Measurements from ENCODE around the gene IGSF23.

DNA sequence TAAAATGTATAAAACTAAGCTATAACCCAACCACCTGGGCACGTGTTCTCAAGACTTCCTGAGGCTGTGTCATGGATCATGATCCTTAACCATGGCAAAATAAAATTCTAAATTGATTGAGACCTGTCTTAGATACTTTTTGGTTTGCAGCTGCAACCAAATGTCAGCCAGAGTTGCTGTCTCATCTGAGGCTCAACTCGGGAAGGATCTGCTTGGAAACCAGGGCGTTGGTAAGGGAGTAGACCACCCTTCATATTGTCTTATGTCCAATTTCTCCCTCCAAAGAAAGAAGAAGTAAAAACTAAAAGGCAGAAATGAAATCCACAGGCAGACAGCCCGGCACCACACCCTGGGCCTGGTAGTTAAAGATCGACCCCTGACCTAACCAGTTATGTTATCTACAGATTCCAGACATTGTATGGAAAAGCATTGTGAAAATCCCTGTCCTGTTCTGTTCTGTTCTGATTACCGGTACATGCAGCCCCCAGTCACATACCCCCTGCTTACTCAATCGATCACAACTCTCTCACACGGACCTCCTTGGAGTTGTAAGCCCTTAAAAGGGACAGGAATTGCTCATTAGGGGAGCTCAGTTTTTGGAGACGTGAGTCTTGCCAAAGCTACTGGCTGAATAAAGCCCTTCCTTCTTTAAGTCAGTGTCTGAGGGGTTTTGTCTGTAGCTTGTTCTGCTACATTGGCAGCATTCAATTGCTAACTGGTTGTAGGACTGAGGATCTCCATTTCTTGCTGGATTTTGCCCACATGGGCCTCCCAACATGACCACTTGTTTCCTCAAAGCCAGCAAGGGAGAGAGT lies 22.9 kb upstream of the IGSF23 start:
- TF ChIP-seq BACH2 (CRISPR knock-in tag; IDR thresholded peaks at IDR 0.05; ENCODE audit: borderline replicate concordance) (no peak), ZNF8 (CRISPR knock-in tag; IDR thresholded peaks at IDR 0.05) (no peak)
- TF ChIP-seq, protein P1, sequence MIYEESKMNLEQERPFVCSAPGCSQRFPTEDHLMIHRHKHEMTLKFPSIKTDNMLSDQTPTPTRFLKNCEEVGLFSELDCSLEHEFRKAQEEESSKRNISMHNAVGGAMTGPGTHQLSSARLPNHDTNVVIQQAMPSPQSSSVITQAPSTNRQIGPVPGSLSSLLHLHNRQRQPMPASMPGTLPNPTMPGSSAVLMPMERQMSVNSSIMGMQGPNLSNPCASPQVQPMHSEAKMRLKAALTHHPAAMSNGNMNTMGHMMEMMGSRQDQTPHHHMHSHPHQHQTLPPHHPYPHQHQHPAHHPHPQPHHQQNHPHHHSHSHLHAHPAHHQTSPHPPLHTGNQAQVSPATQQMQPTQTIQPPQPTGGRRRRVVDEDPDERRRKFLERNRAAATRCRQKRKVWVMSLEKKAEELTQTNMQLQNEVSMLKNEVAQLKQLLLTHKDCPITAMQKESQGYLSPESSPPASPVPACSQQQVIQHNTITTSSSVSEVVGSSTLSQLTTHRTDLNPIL (CRISPR knock-in tag; IDR thresholded peaks at IDR 0.05; ENCODE audit: low read depth), result no peak

All from SK-N-SH treated with all-trans-retinoic acid at 6 μM for 48 hours (cell line).